ENCODE measurements around the gene ARPC1B.
"Not testable (repeated sequence)": the region's sequence is repeated elsewhere in the genome, so short reads cannot be mapped to it uniquely, and the experiment has no call there.

Gene ARPC1B

DNA sequence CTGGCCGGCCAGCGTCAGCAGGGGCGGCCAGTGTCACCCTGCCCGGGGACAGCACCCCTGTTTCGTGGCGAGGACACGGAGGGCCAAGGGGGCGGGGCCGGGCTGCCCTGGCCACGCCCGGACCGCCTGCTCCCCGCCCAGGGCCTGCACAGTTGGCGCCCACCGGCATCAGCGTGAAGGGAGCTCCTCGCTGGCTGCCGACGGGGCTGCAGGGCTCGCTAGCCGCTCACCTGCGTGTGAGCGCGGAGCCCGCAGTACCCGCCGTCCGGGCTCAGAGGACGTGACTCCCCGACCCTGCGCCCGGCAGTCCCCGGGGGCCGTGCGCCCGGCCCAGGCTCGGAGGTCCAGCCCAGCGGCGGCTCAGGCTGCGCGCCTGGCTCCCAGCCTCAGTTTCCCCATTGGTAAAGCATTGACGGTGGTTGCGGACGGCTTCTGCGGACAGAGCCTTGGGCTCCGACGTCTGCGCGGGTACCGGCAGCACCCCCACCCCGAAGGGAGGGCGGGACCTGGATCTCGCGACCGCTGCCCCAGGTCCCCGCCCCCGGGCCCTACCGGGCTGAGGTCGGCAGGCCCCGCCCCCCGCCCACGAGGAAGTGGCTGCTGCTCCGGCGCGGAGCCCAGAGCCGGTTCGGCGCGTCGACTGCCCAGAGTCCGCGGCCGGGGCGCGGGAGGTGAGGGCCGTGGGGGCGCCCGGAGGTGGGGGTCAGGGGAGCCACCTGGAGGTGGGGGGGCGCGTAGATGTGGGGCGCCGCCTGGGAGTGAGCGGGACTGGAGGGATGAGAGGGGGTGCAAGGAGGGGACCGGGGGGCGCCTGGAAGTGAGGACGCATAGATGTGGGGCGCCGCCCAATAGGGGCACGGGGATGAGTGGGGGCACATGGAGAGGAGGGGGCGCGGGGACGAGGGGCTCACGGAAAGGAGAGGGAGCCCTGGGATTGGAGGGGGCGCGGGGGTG is at the start of gene ARPC1B:
ARPC1B (plus strand) TSS at position 620 of the 954 bp plus-strand sequence. CDS start 10,985 bp downstream, outside the sequence.
- no peak for DNase-seq

DNA sequence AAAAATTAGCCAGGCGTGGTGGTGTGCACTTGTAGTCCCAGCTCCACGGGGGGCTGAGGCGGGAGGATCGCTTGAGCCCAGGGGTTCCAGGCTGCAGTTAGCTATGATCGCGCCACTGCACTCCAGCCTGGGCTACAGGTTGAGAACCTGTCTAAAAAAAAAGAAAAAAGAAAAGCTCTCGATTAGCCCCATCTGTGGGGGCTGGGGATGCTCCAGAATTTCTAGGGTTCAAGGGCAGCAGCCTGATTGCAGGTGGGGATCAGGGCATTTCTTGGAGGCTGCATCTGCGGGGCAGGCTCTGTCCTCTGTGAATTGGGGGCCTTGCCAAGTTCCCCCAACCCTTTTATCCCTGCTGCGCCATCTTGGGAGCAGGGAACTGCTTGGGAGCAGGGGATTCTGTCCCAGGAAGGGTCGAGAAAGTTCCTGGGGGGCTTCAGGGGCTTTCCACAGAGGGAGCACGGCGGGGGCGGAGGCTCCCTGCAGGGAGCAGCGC is 49.5 kb upstream of the ARPC1B start:
- no peak for DNase-seq

DNA sequence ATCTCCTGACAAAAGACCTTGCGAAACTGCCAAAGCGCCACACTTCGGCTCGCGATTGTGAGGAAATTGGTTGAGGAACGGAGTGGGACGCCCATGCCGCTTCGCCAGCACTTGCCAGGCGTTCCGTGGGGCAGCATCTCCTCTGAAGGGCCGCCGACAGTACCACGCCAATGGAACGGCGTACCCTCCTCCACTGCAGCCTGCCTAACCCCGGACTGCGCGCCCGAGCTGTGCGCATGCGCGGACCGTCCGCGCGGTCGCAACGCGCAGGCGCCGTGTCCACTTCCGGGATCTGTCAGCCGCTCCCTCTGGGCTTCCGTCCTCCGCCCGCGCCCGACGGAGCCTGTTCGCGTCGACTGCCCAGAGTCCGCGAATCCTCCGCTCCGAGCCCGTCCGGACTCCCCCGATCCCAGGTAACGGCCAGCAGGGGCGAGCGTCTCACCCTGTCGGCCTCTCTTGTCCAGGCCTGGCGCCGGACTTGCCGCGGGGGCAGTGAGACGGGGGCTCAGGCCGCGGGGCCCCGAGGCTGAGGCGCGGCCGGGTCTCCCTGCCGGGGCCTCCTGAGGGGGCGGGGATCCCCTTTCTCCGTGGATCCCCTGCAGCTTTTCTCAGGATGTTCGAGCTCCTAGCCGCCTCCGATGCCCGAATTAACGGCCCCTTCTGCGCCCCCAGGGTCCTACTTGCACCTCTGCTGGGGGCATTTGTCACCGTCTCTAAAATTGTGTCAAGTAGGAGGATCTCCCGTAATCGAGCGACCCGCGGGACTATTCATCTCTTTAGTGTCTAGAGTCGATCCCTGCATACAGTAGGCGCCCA is 48.7 kb upstream of the ARPC1B start, which contains the start of gene ARPC1A:
ARPC1A (plus strand) TSS at position 307 of the 816 bp plus-strand sequence. CDS start 7,456 bp downstream, outside the sequence.
- peak; percentile 61 for DNase-seq

DNA sequence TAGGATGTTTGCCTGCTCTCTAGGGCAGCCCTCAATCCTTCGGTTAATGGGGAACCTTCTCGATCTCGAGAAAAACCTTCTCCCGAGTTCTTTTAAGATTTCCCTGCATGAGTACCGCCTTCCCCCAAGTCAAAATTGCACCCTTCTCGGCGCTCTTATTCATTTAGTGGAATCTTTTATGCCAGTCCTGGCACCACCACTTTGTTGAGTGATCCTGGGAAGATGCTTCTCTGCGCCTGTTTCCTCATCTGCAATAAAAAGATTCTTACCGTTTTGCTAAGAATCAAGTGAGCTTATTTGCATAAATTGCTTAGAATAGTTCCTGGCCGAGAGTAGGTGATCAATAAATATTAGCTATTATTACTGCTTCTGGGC is 48.1 kb upstream of the ARPC1B start:
- DNase-seq: no peak

DNA sequence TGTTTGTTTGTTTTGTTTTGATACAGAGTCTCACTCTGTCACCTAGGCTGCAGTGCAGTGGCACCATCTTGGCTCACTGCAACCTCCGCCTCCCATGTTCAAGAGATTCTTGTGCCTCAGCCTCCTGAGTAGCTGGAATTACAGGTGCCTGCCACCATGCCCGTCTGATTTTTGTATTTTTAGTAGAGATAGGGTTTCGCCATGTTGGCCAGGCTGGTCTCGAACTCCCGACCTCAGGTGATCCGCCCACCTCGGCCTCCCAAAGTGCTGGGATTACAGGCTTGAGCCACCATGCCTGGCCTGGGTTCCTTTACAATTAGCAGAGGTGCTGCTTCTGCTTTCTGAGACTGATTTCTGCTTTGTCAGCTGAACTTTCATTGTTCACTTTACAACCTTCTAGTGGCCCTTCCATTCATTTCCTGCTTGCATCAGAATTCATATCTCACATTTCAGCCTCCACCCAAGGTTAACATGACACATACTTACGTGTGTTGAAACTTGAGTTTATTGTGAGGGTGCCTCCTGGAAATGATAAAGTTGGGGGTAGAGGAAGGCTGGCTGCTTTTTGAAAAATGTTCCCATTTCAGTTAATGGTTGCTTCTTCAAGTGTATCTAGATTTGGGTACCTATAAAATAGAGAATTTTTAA is 44.1 kb upstream of the ARPC1B start:
- DNase-seq: peak; percentile 3

DNA sequence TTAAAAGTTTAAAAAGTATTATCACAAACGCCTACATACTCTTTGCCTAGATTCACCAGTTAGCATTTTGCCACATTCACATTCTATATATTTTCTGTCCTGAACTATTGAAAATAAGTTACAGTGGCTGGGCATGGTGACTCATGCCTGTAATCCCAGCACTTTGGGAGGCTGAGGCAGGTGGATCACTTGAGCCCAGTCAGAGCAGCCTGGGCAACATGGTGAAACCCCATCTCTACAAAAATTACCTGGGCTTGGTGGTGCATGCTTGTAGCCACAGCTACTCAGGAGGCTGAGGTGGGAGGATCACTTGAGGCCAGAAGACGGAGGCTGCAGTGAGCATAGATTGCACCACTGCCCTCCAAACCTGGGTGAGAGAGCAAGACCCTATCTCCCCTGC is 43.5 kb upstream of the ARPC1B start:
- no peak for DNase-seq

DNA sequence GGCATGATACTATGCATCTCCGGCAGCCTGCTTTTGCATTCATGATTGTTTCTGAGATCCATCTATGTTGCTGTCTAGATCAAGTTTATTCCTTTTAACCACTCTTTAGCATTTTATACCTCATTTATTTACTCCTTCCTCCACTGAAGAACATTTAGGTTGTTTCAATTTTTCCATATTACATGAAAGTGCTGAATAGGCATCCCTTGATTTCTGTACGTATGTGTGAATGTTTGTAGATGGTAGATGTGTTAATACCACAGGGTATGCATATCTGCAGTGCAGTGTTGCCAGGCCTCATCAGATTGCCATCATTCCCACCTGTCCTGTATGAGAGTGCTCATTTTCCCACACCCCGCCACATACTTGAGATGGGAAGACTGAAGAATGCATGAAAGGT is 34.9 kb upstream of the ARPC1B start:
- DNase-seq: no peak

DNA sequence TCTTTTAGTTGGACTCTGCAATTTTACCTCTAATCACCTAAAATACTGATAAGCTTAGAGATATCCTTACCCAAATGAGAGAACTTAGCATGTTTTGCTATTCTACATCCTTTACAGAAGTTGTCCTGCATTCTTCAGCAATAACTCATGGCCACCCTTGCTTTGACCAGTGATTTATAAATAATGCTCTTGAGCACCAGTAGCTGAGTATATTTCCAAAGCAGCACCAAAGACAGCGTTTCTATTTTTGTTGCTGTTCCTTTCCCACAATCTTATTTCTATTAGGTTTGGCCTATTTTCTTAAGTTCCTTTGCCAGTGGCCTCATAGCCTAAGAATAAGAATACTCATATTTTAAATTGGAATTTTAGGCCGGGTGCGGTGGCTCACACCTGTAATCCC is 33.9 kb upstream of the ARPC1B start:
- DNase-seq: no peak

DNA sequence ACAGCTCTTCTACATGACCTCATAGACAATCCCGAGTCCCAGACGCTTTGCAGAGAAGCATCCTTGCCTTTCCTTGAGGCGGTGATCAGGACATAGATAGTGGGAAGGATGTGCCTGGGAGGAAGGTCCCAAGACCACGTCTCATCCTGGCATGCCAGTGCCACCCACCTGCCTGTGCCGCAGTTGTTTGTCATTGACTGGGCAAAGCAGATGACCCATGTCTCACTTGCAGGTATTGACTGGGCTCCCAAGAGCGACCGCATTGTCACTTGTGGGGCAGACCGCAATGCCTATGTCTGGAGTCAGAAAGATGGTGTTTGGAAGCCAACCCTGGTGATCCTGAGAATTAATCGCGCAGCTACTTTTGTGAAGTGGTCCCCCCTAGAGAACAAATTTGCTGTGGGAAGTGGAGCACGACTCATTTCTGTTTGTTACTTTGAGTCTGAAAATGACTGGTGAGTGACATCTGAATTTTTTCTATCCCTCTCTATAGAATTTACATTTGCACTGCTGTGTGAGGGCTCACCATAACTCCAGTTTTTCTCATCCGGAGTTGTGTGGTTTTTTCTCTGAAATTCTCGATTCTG is 30.4 kb upstream of the ARPC1B start:
- DNase-seq: no peak

DNA sequence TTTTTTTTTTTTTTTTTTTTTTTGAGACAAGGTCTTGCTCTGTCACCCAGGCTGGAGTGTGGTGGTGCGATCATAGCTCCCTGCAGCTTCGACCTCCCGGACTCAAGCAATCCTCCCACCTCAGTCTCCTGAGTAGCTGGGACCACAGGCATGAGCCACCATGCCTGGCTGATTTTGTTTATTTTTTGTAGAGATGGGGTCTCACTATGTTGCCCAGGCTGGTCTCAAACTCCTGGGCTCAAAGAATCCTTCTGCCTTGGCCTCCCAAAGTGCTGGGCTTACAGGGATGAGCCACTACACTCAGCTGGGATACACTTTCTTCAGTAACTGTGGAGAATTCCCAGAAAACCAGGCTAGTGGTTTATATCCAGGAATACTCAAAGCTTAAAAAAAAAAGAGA is 23.9 kb upstream of the ARPC1B start:
- DNase-seq: not testable (repeated sequence)

DNA sequence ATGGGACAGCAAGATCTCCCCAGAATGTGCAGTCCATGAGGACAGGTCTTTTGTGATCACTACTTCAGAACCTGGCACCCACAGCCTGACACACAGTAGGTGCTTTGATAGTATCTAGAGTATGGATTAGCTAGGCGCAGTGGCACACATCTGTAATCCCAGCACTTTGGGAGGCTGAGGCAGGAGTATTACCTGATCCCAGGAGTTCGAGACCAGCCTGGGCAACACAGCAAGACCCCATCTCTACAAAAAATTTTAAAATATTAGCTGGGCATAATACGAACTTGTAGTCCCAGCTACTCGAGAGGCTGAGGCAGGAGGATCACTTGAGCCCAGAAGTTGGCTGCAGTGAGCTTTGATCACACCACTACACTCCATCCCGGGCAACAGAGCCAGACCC is 22.3 kb upstream of the ARPC1B start:
- no peak for DNase-seq

DNA sequence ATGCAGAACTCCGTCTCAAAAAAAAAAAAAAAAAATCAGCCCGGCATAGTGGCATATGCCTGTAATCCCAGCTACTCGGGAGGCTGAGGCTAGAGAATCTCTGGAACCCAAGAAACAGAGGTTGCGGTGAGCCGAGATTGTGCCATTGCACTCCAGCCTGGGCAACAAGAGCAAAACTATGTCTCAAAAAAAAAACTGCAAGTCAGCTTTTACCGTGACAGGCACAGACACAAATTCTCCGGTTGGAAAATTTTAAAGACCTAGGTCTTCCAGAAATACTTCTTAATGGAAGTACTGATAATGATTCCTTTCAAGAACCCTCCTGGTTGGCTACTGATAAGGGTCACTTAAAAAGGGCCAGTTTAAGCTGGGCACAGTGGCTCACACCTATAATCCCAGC is 19.4 kb upstream of the ARPC1B start:
- no peak for DNase-seq

DNA sequence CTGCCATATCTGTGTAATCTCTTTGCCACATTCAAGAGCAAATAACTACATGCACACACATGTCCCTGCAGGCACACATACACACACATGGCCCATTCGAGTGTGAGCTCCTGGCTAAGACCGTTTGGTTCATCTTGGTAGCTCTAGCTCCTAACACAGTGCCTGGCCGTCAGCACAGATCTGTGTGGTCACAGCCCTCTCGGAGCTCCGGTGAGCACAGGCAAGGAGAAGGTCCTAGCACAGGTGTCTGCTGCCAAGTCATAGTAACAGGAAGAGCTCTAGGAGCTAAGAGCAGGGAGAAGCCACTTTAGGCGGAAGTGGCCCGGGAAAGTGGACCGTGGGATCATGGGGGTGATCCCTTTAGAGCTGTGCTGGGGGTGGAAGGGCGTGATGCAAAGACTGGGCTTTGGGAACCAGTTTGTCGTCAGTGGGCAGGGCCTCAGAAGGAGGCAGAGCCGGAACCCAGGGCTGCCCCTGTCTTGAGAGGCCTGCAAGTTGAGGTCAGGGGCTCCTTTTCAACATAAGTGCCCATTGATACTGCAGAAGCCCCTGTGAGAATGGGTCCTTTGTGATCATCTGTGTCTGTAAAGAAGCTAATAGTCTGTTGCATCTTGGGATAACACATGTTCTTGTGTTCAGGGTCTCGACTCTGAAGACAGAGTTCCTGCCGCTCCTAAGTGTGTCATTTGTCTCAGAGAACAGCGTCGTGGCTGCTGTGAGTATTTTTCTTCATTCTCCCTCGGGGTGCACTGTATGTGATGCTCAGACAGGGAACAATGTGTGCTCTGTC is 16.6 kb upstream of the ARPC1B start:
- no peak for DNase-seq

DNA sequence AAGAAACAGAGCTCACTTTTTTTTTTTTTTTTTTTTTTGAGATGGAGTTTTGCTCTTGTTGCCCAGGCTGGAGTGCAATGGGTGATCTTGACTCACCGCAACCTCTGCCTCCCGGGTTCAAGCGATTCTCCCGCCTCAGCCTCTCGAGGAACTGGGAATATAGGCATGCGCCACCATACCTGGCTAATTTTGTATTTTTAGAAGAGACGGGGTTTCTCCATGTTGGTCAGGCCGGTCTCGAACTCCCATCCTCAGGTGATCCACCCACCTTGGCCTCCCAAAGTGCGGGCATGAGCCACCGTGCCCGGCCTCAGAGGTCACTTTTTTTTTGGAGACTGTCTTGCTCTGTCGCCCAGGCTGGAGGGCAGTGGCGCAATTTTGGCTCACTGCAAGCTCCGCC is 16.0 kb upstream of the ARPC1B start:
- DNase-seq: not testable (repeated sequence)

DNA sequence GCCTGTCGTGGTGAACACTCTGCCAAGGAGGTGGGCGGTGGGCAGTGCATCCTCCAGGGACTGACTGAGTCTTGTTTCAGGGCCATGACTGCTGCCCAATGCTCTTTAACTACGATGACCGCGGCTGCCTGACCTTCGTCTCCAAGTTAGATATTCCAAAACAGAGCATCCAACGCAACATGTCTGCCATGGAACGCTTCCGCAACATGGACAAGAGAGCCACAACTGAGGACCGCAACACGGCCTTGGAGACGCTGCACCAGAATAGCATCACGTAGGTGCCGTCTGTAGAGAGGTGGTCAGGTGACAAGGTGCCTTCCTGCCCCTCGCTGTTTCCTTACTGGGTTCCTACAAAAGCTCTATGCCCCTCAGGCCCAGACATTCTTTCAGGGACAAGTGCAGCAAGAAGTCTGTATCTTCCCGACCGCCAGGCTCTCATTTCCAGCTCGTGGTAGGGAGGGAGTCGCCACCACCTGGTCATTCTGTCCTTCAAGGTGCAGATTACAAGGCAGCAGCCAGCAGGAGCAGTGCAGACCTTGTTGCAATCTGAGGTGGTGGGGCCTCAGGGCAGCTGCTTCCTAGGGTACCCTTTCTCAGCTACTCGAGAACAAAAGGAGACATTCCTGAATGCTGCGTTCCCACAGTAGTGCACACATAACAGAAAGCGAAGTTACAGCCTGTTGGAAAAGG is 14.9 kb upstream of the ARPC1B start:
- no peak for DNase-seq

DNA sequence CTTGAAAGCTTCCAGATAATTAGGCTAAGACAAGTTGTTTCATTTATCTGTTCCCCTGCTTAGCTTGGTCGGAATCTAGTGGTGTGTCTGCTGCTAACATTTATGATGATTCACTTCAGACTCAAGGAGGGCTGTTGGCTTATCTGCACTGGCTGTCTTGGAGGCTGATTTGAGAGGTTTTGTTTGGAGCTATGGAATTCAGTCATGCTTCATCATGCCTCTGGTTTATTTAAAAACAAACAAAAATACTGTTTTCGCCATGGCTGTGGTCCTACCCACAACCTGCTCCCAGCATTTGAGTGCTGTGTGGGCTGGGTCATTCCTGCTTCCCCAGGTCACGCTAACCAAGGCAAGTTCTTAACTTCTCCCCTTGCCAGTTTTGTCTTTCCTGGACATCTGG is 11.7 kb upstream of the ARPC1B start:
- DNase-seq: no peak

DNA sequence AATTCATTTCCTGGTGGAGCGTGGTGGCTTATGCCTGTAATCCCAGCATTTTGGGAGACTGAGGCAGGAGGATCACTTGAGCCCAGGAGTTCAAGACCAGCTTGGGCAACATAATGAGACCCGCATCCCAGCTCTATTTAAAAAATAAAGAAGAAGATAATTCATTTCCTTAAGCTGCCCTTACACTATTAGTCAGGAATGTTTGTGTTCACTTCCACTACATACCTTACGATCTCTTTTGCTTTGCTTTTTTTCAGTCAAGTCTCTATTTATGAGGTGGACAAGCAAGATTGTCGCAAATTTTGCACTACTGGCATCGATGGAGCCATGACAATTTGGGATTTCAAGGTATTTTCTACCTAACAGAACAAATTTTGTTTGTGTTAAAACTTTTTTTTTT is 11.2 kb upstream of the ARPC1B start:
- no peak for DNase-seq

DNA sequence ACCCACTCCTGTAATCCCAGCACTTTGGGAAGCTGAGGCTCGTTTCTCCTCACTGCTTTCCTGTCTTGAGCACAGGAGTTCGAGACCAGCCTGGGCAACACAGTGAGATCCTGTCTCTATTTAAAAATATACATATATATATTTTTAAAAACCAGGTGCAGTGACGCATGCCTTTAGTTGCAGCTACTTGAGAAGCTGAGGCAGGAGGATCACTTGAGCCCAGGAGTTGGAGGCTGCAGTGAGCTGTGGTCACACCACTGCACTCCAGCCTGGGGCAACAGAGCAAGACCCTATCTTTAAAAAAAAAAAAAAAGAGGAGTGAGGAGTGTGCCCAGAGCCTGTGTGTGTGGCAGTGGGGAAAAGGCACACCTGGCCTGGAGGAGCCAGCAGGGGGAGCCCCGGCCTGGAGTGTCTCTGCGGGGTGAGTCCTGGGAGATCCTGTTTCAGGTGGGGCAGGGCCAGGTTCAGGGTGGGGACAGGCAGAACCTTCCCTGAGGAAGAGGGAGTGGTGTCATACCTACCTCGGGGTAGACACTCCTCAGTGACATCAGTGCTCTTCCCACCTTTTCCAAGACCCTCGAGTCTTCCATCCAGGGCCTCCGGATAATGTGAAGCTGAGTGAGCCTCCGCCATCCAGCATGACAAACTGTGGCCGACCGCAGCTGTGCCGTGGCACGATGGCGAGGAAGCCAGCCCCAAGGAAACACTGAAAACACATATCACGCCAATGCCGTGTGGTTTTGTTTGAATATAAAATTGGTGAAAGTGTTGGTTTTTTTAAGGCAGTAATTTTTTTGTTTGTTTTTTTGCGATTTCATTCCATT is 9.0 kb upstream of the ARPC1B start:
- no peak for DNase-seq

DNA sequence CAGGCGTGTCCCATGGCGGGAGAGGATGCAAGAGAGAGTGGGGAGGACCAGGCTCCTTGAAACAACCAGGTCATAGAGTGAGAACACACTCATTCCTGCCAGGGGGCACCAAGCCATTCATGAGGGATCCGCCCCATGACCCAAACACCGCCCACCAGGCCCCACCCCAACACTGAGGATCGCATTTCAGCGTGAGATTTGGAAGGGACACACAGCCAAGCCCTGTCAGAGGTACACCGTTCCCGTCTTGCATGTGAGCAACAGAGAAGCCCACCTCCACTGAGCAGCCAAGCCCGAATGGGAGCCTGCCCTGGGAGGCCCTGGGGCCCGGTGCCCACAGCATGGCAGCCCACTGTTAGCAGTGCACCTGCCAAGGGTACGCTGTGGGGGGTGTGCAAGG is 7.9 kb upstream of the ARPC1B start:
- DNase-seq: no peak

DNA sequence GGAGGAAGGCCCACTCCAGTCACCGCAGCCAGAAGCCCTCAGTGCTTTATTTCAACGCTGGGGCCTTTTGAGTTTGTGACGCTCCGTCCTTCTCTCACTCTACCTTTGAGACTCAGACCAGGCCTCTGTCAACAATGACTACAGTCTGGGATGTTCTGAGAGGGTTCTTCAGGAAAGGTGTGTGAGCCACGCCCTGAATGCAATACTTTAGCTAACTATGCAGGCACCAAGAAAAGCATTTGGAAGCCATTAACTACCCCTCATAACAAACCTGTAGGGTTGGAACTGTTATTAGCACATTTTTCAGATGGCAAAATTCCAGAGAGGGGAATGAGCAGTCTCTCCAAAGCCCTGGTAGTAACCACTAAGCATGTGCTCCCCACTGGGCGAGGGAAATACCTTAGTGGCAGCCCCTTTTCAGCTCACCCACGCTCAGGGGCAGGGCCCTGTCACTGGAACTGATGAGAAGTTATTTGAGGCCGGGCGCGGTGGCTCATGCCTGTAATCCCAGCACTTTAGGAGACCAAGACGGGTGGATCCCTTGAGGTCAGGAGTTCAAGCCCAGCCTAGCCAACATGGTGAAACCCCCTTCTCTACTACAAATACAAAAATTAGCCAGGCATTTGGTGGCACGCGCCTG is 5.7 kb upstream of the ARPC1B start:
- DNase-seq: no peak
